HCT116 (cell line): ENCODE data around the gene PER2.

Source experiments
- EZH2 ChIP-seq: fragments of 200-600 bp; sonication (generic); IDR thresholded peaks from 2 replicates; pipeline ENCODE4 v1.6.1; 2017; ENCODE audit warnings: antibody characterized with exemption, mixed run types
- JUND ChIP-seq: IDR thresholded peaks from 2 replicates; pipeline ENCODE4 v1.6.1; 2012
- SIN3A ChIP-seq: IDR thresholded peaks from 2 replicates; pipeline ENCODE4 v1.6.1; 2012; ENCODE audit warnings: low read depth
- TF ChIP-seq, protein P1 (sequence below), 3 experiments: fragments of 200-600 bp in 1 of 3; sonication (generic) in 1 of 3; IDR thresholded peaks in 2 of 3; conservative IDR thresholded peaks in 1 of 3; 2 replicates each; pipeline ENCODE4 v1.5.1; 2012 to 2017; ENCODE audit warnings: low read depth in 2 of 3, low read length in 2 of 3, antibody characterized with exemption in 1 of 3, borderline replicate concordance in 1 of 3, control low read depth in 1 of 3, mild to moderate bottlenecking in 1 of 3, mixed read lengths in 1 of 3, mixed run types in 1 of 3, moderate library complexity in 1 of 3; ENCODE audit not compliant: insufficient read depth in 1 of 3
- TF ChIP-seq, protein P2 (sequence below): IDR thresholded peaks from 2 replicates; pipeline ENCODE4 v1.6.1; 2012; ENCODE audit warnings: low read depth
- TF ChIP-seq, protein P3 (sequence below): IDR thresholded peaks from 2 replicates; pipeline ENCODE4 v1.6.1; 2011; ENCODE audit warnings: mild to moderate bottlenecking, low read length, moderate library complexity; ENCODE audit not compliant: insufficient replicate concordance; ENCODE audit errors: extremely low read depth

DNA sequence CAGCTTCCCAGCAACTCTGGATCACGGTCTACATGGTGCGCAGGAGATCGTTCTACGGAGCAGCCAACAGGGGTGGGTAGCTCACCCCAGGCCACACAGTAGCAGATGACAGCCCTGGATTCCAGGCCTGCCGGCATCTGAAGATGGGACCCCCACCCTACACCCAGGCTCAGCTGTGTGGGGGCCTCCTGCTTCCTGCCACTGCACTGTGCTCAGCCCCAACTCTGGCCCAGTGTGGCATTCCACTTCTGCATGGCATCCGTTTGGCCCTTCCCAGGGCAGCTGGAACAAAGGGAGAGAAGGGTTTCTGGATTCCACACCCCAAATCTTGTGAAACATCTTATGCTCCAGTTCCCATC is 9.1 kb downstream of the PER2 start:
- TF ChIP-seq, protein P1, sequence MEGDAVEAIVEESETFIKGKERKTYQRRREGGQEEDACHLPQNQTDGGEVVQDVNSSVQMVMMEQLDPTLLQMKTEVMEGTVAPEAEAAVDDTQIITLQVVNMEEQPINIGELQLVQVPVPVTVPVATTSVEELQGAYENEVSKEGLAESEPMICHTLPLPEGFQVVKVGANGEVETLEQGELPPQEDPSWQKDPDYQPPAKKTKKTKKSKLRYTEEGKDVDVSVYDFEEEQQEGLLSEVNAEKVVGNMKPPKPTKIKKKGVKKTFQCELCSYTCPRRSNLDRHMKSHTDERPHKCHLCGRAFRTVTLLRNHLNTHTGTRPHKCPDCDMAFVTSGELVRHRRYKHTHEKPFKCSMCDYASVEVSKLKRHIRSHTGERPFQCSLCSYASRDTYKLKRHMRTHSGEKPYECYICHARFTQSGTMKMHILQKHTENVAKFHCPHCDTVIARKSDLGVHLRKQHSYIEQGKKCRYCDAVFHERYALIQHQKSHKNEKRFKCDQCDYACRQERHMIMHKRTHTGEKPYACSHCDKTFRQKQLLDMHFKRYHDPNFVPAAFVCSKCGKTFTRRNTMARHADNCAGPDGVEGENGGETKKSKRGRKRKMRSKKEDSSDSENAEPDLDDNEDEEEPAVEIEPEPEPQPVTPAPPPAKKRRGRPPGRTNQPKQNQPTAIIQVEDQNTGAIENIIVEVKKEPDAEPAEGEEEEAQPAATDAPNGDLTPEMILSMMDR (IDR thresholded peaks at IDR 0.05 in 2 of 3, conservative IDR thresholded peaks at IDR 0.05 in 1 of 3; ENCODE audit: borderline replicate concordance in 1 of 3, insufficient read depth in 1 of 3, low read depth in 2 of 3, low read length in 2 of 3) = no peak
- TF ChIP-seq SIN3A = no peak
- no peak for TF ChIP-seq EZH2
- TF ChIP-seq, protein P2, sequence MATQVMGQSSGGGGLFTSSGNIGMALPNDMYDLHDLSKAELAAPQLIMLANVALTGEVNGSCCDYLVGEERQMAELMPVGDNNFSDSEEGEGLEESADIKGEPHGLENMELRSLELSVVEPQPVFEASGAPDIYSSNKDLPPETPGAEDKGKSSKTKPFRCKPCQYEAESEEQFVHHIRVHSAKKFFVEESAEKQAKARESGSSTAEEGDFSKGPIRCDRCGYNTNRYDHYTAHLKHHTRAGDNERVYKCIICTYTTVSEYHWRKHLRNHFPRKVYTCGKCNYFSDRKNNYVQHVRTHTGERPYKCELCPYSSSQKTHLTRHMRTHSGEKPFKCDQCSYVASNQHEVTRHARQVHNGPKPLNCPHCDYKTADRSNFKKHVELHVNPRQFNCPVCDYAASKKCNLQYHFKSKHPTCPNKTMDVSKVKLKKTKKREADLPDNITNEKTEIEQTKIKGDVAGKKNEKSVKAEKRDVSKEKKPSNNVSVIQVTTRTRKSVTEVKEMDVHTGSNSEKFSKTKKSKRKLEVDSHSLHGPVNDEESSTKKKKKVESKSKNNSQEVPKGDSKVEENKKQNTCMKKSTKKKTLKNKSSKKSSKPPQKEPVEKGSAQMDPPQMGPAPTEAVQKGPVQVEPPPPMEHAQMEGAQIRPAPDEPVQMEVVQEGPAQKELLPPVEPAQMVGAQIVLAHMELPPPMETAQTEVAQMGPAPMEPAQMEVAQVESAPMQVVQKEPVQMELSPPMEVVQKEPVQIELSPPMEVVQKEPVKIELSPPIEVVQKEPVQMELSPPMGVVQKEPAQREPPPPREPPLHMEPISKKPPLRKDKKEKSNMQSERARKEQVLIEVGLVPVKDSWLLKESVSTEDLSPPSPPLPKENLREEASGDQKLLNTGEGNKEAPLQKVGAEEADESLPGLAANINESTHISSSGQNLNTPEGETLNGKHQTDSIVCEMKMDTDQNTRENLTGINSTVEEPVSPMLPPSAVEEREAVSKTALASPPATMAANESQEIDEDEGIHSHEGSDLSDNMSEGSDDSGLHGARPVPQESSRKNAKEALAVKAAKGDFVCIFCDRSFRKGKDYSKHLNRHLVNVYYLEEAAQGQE = no peak
- TF ChIP-seq JUND = no peak
- TF ChIP-seq, protein P3, sequence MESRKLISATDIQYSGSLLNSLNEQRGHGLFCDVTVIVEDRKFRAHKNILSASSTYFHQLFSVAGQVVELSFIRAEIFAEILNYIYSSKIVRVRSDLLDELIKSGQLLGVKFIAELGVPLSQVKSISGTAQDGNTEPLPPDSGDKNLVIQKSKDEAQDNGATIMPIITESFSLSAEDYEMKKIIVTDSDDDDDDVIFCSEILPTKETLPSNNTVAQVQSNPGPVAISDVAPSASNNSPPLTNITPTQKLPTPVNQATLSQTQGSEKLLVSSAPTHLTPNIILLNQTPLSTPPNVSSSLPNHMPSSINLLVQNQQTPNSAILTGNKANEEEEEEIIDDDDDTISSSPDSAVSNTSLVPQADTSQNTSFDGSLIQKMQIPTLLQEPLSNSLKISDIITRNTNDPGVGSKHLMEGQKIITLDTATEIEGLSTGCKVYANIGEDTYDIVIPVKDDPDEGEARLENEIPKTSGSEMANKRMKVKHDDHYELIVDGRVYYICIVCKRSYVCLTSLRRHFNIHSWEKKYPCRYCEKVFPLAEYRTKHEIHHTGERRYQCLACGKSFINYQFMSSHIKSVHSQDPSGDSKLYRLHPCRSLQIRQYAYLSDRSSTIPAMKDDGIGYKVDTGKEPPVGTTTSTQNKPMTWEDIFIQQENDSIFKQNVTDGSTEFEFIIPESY = no peak
